ENCODE results near the gene MTHFD1L. TPM values are rescaled to one million over a fixed set of nuclear protein-coding genes. Genes with fewer than 3 reads are reported as not detected.

MTHFD1L gene
- total and polyA plus RNA-seq, 2 of the 4 experiments (the other 2 are of a cell fraction), result 43.5 to 53.2 TPM

- peak overlapping the region; percentile 49; the same call in 1 of the 2 replicates for H2BK120ac ChIP-seq (ENCODE audit: low read depth, low read length)
- peak overlapping the region; percentile 52; the same call in 1 of the 2 replicates for H2BK20ac ChIP-seq (ENCODE audit: low read depth, low read length)
- no peak overlapping the region for H3K23ac ChIP-seq (ENCODE audit: low read depth, low read length)
- POLR2A ChIA-PET (ENCODE audit: unreplicated experiment), result no interaction called here
- no peaks in the 10 kb centered on the region for H3K9me3 ChIP-seq (ENCODE audit: control insufficient read depth, insufficient read depth, low read length)
- H2AK5ac ChIP-seq (ENCODE audit: low read depth, low read length), result peak overlapping the region; percentile 57
- intact Hi-C loops (cut with micrococcal nuclease) (no loop called here), in situ Hi-C loops (cut with MboI; ENCODE audit: low sequenced_read_pairs) (no loop called here), dilution Hi-C loops (cut with HindIII; ENCODE audit: low sequenced_read_pairs, unreplicated experiment) (no loop called here)
- peaks cover 20% of the 10 kb centered on the region for H3K4me1 ChIP-seq (ENCODE audit: control insufficient read depth, insufficient read depth, low read length)
- ATAC-seq (ENCODE audit: low read depth) (no peak), DNase-seq (no peak)
- BruUV-seq (replicated peaks), result no TSS peak
- no peak overlapping the region for H2AFZ ChIP-seq (replicated peaks; ENCODE audit: low read length, poor library complexity)
- peak overlapping the region; percentile 49; the same call in 1 of the 2 replicates for H4K5ac ChIP-seq (ENCODE audit: low read depth, low read length)
- H3K36me3 ChIP-seq (ENCODE audit: control insufficient read depth, insufficient read depth, low read length), result peaks cover 27% of the 10 kb centered on the region
- H2AK9ac ChIP-seq (replicated peaks; ENCODE audit: low read depth, low read length, poor library complexity), result no peak overlapping the region
- peak overlapping the region; percentile 69 for H3K4ac ChIP-seq (ENCODE audit: low read depth, low read length)
- no peak overlapping the region for H3K27ac ChIP-seq (ENCODE audit: insufficient read depth, low read length)
- H4K91ac ChIP-seq (ENCODE audit: insufficient read depth, low read depth, low read length), result peak overlapping the region; percentile 39; the same call in 1 of the 2 replicates
- H3K79me1 ChIP-seq (ENCODE audit: low read depth in 1 of 2, low read length in 2 of 2), result peaks cover 13 to 46% of the 10 kb centered on the region in 2 experiments
- H2BK5ac ChIP-seq (ENCODE audit: low read depth, low read length, poor library complexity, severe bottlenecking), result peak overlapping the region; percentile 56
- H2BK15ac ChIP-seq (ENCODE audit: low read depth, low read length), result 0 out of 3 replicates have a peak overlapping the region, but pooled peaks have one; percentile 68
- H3K9ac ChIP-seq (ENCODE audit: low read depth, low read length), result no peak overlapping the region
- H3K14ac ChIP-seq (replicated peaks; ENCODE audit: low read depth, low read length), result peak overlapping the region; percentile 5
- H3K56ac ChIP-seq (ENCODE audit: extremely low read depth, insufficient read depth, low read length), result no peak overlapping the region
- 96% methylated on average over 3 of the region's 7 CpGs; no CpG with 5 or more reads in 1 of the 2 experiments for WGBS, 2 experiments (ENCODE audit: extremely low coverage in 2 of 2, insufficient read length in 1 of 2)
- H3K9me1 ChIP-seq (ENCODE audit: insufficient read depth, low read length), result peaks cover 18% of the 10 kb centered on the region
- no peaks in the 10 kb centered on the region for H3K27me3 ChIP-seq (ENCODE audit: control insufficient read depth, insufficient read depth, low read length)
- H4K20me1 ChIP-seq (ENCODE audit: insufficient read depth, low read length), result no peaks in the 10 kb centered on the region; the same call in none of the 2 replicates
- CTCF ChIA-PET, result no interaction called here
- H3K18ac ChIP-seq (ENCODE audit: low read depth, low read length), result peak overlapping the region; percentile 12; the same call in 1 of the 2 replicates
- no peak overlapping the region for H3K4me2 ChIP-seq (ENCODE audit: low read depth, low read length)
- peak overlapping the region; percentile 35 to 46; a peak in 3 of 4 replicates for H4K8ac ChIP-seq (ENCODE audit: low read depth in 2 of 2, low read length in 2 of 2)
- TF ChIP-seq CHD1 (IDR thresholded peaks at IDR 0.05; ENCODE audit: low read depth, low read length), result no peak
- no peak for TF ChIP-seq MAZ (IDR thresholded peaks at IDR 0.05; ENCODE audit: borderline replicate concordance, low read depth, low read length)
- TF ChIP-seq USF2 (IDR thresholded peaks at IDR 0.05; ENCODE audit: low read depth, low read length), result no peak
- TF ChIP-seq SMC3 (IDR thresholded peaks at IDR 0.05; ENCODE audit: low read depth, low read length), result no peak
- no peak for TF ChIP-seq POLR2A (IDR thresholded peaks at IDR 0.05; ENCODE audit: low read depth, low read length)
- no peak for TF ChIP-seq NFE2L2 (IDR thresholded peaks at IDR 0.05; ENCODE audit: low read depth, low read length)
- TF ChIP-seq CTCF (conservative IDR thresholded peaks at IDR 0.05; ENCODE audit: low read depth, low read length), result no peak
- no peak for TF ChIP-seq RCOR1 (IDR thresholded peaks at IDR 0.05; ENCODE audit: insufficient replicate concordance, low read length)
- TF ChIP-seq FOS (IDR thresholded peaks at IDR 0.05; ENCODE audit: low read depth, low read length), result no peak
- TF ChIP-seq RAD21 (IDR thresholded peaks at IDR 0.05; ENCODE audit: low read length), result no peak
- no peak for TF ChIP-seq MAFK (IDR thresholded peaks at IDR 0.05; ENCODE audit: low read depth, low read length)
- no peak for TF ChIP-seq RFX5 (IDR thresholded peaks at IDR 0.05; ENCODE audit: low read depth, low read length)
- TF ChIP-seq CEBPB (IDR thresholded peaks at IDR 0.05; ENCODE audit: low read depth, low read length), result no peak
- no peak for TF ChIP-seq ELK1 (IDR thresholded peaks at IDR 0.05; ENCODE audit: borderline replicate concordance, low read depth, low read length)
- no peak overlapping the region for H3K4me3 ChIP-seq (ENCODE audit: insufficient read depth, low read depth, low read length)
Measured at GRCh38 chr6:151038616-151039015, 173.1 kb downstream of the MTHFD1L start.
